ENCODE results near the gene OSBPL1A. TPM values are rescaled to one million over a fixed set of nuclear protein-coding genes. Genes with fewer than 3 reads are reported as not detected.

The OSBPL1A gene
- total and polyA plus RNA-seq, 2 of the 8 experiments (the other 6 are each of a cell fraction or from before 2014, with no cell fraction given) = 53.2 to 74.9 TPM

DNA sequence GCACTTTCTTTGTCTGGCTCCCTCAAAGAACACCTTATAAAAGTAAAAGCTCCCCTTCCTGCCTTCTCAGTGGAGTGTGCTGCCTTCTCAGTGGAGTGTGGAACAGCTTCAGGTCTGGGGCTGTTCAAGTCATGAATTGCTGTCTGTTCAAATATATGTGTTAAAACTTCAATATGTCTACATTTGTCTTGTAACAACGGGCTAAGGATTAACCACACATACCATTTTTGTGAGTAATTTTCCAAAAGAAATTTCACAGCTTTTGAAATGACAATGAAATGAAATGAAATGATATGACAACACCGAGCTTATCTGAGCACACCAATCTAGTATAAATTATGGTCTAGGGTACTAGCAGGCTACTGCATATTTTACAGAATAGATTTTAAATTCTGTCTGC lies 215.8 kb downstream of the OSBPL1A start:
- peaks cover 0 to 10% (median 4%) of the 10 kb centered on the region in 4 experiments; a peak in 5 of 8 replicates for H3K36me3 ChIP-seq (ENCODE audit: control insufficient read depth in 2 of 4, insufficient read depth in 4 of 4, low read length in 3 of 4)
- no peak overlapping the region for H2AFZ ChIP-seq (ENCODE audit: low read length)
- no peaks in the 10 kb centered on the region for H3K9me3 ChIP-seq (ENCODE audit: insufficient read depth in 2 of 2, low read depth in 1 of 2, low read length in 1 of 2)
- H2BK20ac ChIP-seq (ENCODE audit: low read length) = no peak overlapping the region
- H2AK5ac ChIP-seq (ENCODE audit: low read depth, low read length) = no peak overlapping the region
- no peak overlapping the region for H3K27ac ChIP-seq (ENCODE audit: low read depth, low read length)
- DNase-seq (ENCODE audit: low read depth in 1 of 2, low spot score in 2 of 2) (no peak), FAIRE-seq (no peak)
- no peak overlapping the region for H2BK12ac ChIP-seq (ENCODE audit: low read depth, low read length)
- no peak overlapping the region for H4K5ac ChIP-seq (ENCODE audit: insufficient read length, low read depth, low read length)
- no peaks in the 10 kb centered on the region for H3K79me1 ChIP-seq (ENCODE audit: low read depth, low read length)
- no peak overlapping the region for H4K8ac ChIP-seq (ENCODE audit: extremely low read depth, insufficient read depth, low read length)
- H3K4me1 ChIP-seq (replicated peaks in 1 of 4; ENCODE audit: control insufficient read depth in 3 of 4, insufficient read depth in 4 of 4, low read length in 3 of 4) = peaks cover 0 to 6% (median 0%) of the 10 kb centered on the region in 4 experiments; a peak in 1 of 7 replicates
- ChIA-PET CTCF (ENCODE audit: partially characterized antibody) (no interaction called here), POLR2A (ENCODE audit: partially characterized antibody) (interaction anchor here (1.5 kb wide), 1 partner anchor 43 kb away, joined by 6 read pairs; the partner anchor contains the start of gene CABYR)
- H2BK15ac ChIP-seq (ENCODE audit: low read length) = no peak overlapping the region
- peaks cover 1% of the 10 kb centered on the region in 2 experiments for H4K20me1 ChIP-seq (replicated peaks in 1 of 2; ENCODE audit: control insufficient read depth in 1 of 2, insufficient read depth in 2 of 2, low read length in 2 of 2)
- H3K79me2 ChIP-seq (ENCODE audit: control insufficient read depth in 1 of 2, insufficient read depth in 2 of 2, low read length in 2 of 2) = peaks cover 0 to 3% of the 10 kb centered on the region in 2 experiments; a peak in 1 of 4 replicates
- no peaks in the 10 kb centered on the region for H3K23me2 ChIP-seq (ENCODE audit: low read depth, low read length)
- no peak overlapping the region for H3K4me2 ChIP-seq (ENCODE audit: insufficient read depth in 1 of 2, low read depth in 2 of 2, low read length in 2 of 2)
- H3K9ac ChIP-seq (replicated peaks in 1 of 4; ENCODE audit: extremely low read depth in 1 of 4, low read depth in 3 of 4, low read length in 3 of 4) = no peak overlapping the region
- H3K14ac ChIP-seq (ENCODE audit: insufficient read length) = no peak overlapping the region
- H4K91ac ChIP-seq (replicated peaks; ENCODE audit: insufficient read length, low read length) = no peak overlapping the region
- H2BK5ac ChIP-seq (ENCODE audit: low read depth, low read length) = no peak overlapping the region
- no peak overlapping the region for H3K23ac ChIP-seq (ENCODE audit: insufficient read length)
- H3K56ac ChIP-seq (replicated peaks; ENCODE audit: insufficient read length, low read depth, low read length) = no peak overlapping the region
- no peak overlapping the region for H3K4ac ChIP-seq (replicated peaks; ENCODE audit: insufficient read length, low read depth, low read length)
- no peak overlapping the region for H3K18ac ChIP-seq (ENCODE audit: extremely low read depth, low read length)
- 95% methylated on average over 2 of the region's 2 CpGs; no CpG with 5 or more reads in 1 of the 2 experiments for WGBS, 2 experiments (ENCODE audit: extremely low coverage in 1 of 2, insufficient coverage in 1 of 2, insufficient read length in 1 of 2, insufficient replicate concordance in 2 of 2, low coverage in 1 of 2, low lambda C conversion rate in 2 of 2, missing lambda C conversion rate in 1 of 2)
- H2BK120ac ChIP-seq (replicated peaks; ENCODE audit: low read depth, low read length) = no peak overlapping the region
- H3K4me3 ChIP-seq (ENCODE audit: extremely low read depth in 1 of 4, insufficient read depth in 2 of 4, low read depth in 3 of 4, low read length in 4 of 4) = no peak overlapping the region
- no peaks in the 10 kb centered on the region for H3K27me3 ChIP-seq (replicated peaks in 1 of 4; ENCODE audit: control insufficient read depth in 3 of 4, extremely low read depth in 1 of 4, insufficient read depth in 3 of 4, low read length in 3 of 4)
- no peak for TF ChIP-seq SP1 (IDR thresholded peaks at IDR 0.05; ENCODE audit: low read depth, low read length)
- no peak for TF ChIP-seq NRF1 (IDR thresholded peaks at IDR 0.05; ENCODE audit: low read depth, low read length)
- TF ChIP-seq RFX5 (IDR thresholded peaks at IDR 0.05; ENCODE audit: borderline replicate concordance, low read depth, low read length) = no peak
- no peak for TF ChIP-seq BRCA1 (IDR thresholded peaks at IDR 0.05; ENCODE audit: low read depth, low read length)
- TF ChIP-seq, protein P1, sequence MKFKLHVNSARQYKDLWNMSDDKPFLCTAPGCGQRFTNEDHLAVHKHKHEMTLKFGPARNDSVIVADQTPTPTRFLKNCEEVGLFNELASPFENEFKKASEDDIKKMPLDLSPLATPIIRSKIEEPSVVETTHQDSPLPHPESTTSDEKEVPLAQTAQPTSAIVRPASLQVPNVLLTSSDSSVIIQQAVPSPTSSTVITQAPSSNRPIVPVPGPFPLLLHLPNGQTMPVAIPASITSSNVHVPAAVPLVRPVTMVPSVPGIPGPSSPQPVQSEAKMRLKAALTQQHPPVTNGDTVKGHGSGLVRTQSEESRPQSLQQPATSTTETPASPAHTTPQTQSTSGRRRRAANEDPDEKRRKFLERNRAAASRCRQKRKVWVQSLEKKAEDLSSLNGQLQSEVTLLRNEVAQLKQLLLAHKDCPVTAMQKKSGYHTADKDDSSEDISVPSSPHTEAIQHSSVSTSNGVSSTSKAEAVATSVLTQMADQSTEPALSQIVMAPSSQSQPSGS (IDR thresholded peaks at IDR 0.05; ENCODE audit: low read length) = no peak
- no peak for TF ChIP-seq EZH2 (IDR thresholded peaks at IDR 0.05; ENCODE audit: low read depth, low read length, severe bottlenecking)
- no peak for TF ChIP-seq POLR2AphosphoS5 (IDR thresholded peaks at IDR 0.05; ENCODE audit: low read depth, low read length)
- no peak for TF ChIP-seq KDM1A (IDR thresholded peaks at IDR 0.05; ENCODE audit: borderline replicate concordance, low read length)
- no peak for TF ChIP-seq EP300 (IDR thresholded peaks at IDR 0.05; ENCODE audit: borderline replicate concordance in 1 of 2, low read depth in 2 of 2, low read length in 2 of 2)
- no peak for TF ChIP-seq SUZ12 (IDR thresholded peaks at IDR 0.05; ENCODE audit: low read length)
- no peak for TF ChIP-seq HDAC6 (IDR thresholded peaks at IDR 0.05; ENCODE audit: low read depth, low read length)
- no peak for TF ChIP-seq SRF (IDR thresholded peaks at IDR 0.05; ENCODE audit: low read depth, low read length)
- TF ChIP-seq ASH2L (IDR thresholded peaks at IDR 0.05; ENCODE audit: low read length) = no peak
